NCI-H2081 (cell line): ENCODE measurements around the gene MON2.
"Not testable (repeated sequence)": the region's sequence is repeated elsewhere in the genome, so short reads cannot be mapped to it uniquely, and the experiment has no call there.

Experiments
- DNase-seq, 2 experiments: peaks; one replicate each; lab custom pipeline; 2025; lab: John Stamatoyannopoulos, UW

Gene MON2

DNA sequence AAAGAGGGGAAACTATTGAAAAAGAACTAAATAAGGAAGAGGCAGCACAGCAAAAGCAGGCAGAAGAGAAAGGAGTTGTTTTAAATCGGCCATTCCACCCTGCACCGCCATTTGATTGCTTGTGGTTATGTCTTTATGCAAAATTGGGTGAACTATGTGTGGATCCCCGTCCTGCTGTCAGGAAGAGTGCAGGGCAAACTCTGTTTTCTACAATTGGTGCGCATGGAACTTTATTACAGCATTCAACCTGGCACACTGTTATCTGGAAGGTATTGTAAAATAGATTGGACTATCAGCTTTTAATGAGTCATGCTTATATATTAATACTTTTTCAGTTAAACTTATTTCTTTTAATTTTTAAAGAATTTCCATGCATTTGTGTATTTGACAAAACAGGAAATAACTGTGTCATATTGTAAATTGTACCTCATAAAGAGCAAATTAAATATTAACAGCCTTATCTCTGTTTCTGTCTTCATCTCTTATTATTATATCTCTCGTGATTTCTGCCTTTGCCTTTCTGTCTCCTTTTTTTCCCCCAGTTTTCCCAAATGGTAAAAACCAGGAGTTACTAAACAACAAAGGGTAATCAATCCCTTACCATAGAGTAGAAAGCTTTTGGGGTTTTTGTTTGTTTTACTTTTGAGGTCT lies 86.4 kb downstream of the MON2 start:
- no peak for DNase-seq

DNA sequence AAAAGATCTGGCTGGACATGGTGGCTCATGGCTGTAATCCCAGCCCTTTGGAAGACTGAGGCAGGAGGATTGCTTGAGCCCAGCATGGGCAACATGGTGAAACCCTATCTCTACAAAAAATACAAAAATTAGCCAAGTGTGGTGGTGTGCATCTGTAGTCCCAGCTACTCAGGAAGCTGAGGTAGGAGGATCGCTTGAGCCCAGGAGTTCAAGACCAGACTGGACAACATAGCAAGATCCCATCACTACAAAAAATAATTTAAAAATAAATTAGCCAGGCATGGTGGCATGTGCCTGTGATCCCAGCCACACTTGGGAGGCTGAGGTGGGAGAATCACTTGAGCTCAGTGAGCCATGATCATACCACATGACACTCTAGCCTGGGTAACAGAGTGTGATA lies 92.7 kb downstream of the MON2 start:
- not testable (repeated sequence) for DNase-seq

DNA sequence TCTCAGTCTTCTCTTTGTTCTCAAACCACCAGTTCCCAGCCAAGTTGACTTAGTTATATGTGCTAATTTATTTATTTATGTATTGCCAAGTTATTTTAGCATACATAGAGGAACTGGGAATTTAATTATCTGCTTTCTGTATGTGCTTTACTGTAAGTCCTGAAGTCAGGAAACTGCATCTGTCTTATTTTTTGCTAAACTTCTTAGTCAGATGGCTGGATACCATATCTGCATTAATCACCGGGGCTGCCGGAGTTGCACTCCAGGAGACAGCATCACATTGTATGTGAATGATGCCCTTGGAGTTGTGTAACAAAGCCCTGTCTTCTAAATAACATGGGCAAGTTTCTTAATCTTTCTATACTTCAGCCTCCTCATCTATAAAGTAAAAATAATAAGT lies 96.2 kb downstream of the MON2 start:
- no peak for DNase-seq

DNA sequence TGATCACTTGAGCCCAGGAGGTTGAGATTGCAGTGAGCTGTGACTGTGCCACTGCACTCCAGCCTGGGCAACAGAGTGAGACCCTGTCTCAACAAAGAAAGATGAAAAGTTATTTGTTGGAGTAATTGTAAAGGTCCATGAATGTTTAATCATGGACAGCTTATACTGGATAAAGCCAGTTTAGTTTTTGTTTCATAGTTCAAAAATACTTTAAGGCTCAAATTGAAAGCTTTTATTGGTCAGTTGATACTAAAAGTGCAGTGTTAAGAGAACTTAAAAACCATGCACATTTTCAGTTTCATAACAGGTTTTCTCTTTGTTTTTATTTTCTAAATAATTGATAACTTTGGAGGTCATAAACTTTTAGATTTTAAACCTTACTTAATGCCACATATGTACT lies 108.4 kb downstream of the MON2 start:
- no peak for DNase-seq

DNA sequence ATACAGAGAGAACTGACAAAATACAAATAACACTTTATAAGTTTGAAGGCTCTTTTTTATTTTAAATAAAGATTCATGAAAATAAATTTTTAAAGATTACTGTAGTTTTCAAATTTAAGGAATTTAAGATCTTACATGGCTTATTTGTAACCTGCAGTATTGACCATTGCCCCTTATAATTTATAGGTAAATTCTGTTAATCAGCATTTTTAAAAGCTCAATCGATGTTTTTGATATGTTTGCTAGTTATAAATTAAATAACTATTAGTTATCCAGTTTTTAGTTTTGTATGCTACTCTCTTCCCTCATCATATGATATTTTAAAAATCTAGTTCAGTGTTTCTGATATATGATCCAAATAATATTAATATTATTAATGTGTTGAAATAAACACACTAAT lies 109.9 kb downstream of the MON2 start:
- DNase-seq, result no peak

DNA sequence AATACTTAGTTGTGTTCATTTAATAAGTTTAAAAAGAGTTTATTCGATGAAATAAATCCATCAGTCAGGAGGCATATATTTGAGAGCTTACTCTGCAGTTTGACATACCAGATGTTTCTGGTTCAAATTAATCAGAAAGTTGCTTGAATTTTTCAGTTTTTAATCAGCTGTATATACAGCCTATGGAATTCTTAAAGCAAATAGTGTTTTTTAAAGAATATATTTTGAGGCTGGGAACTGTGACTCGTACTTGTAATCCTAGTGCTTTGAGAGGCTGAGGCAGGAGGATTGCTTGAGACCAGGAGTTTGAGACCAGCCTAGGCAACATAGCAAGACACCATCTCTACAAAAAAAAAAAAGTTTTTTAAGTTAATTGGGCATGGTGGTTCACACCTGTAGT lies 112.1 kb downstream of the MON2 start:
- no peak for DNase-seq

DNA sequence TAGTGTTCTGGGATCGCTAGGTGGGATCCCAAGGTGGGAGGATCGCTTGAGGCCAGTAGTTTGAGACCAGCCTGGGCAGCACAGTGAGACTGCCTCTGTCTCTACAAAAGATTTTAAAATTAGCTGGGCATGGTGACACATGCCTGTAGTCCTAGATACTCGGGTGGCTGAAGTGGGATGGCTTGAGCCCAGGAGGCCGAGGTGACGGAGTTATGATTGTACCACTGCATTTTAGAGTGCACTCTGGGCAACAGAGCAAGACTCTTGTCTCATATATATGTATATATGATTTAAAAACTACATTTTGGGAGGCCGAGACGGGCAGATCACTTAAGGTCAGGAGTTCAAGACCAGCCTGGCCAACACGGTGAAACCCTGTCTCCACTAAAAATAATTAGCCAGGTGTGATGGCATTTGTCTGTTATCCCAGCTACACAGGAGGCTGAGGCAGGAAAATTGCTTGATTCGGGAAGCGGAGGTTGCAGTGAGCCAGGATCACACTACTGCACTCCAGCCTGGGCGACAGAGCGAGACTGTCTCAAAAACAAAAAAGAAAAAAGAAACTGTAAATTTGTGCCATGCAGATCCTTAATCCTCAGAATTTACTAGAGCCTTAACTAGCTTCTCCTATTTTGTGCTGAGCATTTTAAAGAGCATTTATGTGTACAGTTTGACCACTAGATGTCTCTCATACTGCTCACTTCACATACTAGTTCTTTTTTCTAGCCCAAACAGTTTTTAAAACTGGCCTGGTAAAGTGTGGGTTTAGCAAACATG lies 114.8 kb downstream of the MON2 start:
- DNase-seq, result peak; percentile 14 to 37

DNA sequence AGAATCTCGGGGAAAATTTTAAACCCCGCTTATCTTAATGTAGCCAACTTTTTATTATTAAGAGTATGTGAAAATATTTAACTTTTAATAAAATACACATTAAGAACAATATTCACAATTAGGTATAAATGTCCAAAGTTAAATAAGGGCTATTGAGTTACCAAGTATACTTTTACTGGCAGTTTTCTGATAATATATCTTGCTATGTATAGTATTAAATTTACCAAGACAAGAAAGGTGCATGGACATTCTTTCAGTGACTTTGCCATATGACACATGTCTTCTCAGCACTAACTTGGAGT lies 115.4 kb downstream of the MON2 start:
- no peak for DNase-seq

DNA sequence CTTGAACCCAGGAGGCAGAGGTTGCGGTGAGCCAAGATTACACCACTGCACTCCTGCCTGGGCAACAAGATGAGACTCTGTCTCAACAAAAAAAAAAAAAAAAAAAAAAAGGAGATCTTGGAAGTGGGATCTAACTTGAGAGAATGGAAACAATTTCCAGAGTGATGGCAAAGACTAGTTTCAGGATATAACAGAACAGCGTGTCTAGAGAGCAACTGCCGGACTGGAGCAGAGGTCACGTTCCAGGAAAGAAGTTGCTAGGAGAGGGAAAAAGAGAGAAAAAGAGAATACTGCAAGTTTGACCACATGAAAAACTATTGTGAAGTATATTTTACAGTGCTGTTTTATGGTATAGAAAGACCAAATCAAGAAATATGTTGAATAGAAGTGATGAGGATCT lies 118.0 kb downstream of the MON2 start:
- no peak for DNase-seq

DNA sequence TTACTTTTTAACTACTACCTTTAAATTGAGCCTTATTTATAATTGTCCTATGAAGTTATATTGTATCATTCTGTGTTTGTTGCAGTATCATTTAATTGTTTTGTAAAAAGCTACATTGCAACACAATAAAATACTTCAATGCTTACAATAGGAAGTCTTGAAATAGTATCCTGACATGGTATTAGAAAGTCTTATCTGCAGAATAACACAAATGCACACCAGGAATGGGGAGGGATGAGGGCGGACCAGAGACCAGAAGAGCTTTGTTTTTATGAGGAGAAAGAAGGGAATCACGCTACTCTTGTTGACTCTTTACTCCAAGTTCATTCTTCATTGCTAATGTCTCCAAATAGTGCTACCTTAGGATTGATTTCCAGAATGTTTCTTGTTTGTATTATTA lies 120.2 kb downstream of the MON2 start:
- DNase-seq, result no peak

DNA sequence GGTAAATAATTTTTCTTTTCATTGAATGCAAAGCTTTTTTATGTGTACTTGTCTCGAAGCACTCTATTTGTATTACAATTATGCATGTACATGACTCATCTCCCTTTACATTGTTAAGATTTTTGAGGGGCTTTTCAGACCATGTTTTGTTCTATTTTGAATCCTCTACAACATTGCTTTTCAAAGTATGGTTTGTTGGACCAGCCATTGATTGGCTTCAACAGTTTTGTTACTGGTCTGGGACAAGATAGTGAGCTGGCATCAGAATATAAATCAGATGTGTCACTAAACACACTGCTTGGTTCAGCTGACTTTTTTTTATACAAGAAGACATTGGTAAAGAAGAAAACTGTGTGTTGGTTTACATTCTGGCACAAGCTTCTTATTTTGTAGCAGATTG lies 122.3 kb downstream of the MON2 start:
- peak in 1 of 2 experiments; percentile 19 for DNase-seq

DNA sequence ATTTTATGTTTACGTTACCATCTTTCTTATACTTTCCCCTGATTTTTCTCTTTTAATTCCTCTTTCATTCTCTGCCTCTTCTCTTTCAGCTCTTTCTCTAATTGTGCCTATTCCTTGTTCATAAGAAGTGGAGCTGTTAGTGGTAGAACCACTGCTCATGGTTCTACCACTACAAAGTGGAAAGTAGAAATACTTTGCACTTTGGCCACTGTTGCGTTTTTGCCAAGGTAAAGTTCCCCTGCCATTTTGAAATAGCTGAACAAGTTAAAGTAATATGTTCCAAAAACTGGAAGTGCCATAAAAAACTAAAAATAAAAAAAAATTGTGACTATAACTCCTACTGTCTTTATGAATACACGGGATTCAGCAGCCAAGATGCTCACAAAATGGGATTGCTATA lies 130.6 kb downstream of the MON2 start:
- DNase-seq, result no peak

DNA sequence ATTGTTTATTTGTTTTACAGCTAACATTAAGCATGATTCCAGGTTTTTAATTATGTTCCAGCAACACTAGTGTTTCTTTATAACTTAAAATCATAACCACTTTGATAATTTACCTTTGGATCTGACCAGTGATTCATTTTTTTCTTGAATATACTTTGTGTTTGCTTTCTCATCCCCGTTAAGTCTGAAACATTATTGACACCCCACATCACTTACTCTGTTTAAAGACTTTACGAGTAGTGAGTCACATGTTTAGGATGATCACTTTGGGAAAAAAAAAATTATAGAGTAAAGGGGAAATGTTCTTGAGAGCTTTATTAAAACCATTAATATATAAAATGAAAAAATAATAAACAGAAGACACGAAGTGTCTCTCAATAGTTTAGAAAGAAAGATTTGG lies 132.2 kb downstream of the MON2 start:
- DNase-seq, result no peak

DNA sequence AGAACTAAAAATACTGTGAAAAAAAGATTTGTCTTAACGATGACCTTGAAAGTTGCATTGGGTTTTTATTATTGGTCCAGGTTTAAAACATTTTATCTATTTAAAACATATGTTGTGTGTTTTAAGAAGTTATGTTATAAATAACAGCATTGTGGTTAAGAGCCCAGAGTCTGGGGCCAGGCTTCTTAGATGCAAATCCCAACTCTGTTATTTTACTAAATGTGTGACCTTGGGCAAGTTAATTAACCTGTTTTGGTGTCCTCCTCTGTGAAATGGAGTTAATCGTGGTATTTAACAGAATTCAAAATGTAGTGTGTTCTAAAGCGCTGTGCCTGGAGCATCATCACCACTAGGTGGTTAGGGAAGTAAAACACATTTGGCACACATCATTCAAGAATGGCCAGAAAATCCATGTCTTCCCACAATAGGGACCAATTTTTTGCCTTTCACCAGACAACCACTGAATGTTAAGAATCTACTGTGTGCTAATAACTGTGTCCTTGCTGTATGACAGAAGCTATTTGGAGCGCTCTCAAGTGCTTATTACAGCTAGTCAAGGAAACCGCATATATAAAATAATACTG lies 133.3 kb downstream of the MON2 start:
- DNase-seq, result no peak

DNA sequence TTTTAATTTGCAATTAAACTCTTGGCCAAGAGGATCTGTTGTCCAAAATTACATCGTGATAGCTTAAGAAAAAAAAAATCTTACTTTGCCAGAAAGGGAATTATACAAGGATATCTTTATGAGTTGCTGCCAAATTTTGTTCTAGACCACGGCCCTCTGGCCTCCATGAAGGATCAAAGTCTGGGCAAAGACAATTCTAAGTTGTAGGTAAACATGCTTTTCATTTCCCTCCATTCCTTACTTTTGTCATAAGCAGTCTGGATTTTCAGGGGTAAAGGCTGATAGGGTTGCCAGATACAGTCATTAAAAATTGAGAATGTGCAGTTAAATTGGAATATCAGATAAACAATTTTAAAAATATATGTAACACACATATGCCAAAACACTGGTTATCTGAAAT lies 135.1 kb downstream of the MON2 start:
- no peak for DNase-seq

DNA sequence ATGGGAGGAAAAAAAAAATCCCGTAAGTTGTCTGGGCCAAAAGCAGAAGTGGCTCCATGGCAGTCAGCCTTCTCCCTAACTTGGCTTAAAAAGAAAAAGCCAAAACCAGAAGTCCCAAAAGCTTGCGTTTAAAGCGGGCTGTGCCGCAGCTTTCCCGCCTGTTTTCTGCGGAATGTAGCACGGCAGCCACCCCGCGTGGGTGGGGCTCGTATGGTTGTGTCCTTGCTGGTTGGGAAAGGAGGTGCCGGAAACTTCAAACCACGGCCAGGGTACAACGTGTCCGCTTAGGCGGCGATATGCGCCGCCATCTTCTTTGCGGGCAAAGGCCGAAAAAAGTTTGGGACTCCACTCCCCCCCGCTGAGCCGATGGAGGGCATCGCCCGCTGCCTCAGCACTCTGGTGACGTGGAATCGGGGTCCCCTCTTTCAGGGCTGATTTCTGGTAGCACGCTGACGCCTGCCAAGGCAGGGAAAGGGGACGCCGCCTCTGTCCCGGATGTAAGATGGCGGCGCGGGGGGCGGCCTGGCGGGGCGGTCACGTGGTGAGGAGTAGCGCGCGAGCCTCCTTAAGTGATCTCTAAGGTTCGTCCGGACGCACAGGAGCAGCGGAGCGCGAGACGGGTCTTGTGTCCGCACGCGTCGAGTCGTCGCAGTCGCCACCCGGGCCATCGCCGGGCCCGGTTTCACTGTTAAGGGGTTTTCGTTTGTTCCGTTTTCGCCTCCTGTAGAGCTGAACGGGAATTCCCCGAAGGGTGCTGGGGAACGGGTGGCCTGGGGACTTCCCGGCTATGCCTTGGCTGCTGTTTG lies 135.8 kb downstream of the MON2 start:
- DNase-seq, result peak; percentile 89 to 93

DNA sequence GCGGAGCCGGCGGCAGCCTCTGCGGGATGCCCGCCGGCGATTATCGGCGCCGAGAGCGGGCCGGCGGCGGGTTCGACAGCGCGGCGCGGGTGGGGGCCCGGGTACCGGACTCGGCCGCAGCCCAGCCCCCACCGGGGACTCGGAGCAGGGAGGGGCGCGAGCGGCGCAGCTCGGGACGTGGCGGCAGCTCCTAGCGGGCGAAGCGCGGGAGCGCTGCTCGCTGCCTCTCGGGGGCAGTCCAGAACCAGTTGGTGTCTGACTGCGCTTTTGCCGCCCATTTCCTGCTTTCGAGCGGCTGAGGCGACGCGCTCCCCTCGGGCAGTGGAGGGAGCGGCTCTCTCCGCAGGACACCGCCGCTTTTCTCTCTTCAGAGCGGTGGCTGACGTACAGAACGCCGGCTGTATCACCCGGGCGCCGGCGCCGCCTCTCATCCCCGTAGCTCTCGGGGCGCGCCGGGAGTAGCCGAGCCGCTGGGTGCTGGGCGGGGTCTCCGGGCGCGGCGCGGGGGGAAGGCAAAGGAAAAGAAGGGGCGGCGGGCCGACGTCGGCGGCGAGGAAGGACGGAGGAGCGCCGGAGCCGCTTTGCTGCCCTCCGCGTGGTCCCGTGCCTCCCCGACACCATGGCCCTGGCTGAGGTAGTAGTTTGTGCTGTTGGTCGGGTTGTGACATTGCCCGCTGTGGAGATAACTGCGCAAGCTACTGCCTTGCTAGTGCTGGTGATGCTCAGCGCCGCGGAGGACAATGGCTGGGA lies 136.6 kb downstream of the MON2 start:
- DNase-seq, result peak; percentile 79 to 91

DNA sequence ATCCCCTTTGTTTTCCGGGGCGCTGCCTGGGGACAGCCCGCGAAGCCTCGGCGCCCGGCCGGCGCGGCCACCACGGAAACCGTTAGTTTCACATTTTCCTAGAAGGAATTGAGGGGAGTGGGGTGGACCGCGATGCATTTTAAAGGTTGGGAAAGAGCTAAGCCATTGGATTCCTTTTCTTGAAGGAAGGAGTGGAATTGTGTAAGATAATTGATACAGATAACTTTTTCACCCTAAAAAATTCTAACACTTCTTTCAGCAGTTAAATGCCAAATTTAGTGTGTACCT lies 137.1 kb downstream of the MON2 start:
- no peak for DNase-seq

DNA sequence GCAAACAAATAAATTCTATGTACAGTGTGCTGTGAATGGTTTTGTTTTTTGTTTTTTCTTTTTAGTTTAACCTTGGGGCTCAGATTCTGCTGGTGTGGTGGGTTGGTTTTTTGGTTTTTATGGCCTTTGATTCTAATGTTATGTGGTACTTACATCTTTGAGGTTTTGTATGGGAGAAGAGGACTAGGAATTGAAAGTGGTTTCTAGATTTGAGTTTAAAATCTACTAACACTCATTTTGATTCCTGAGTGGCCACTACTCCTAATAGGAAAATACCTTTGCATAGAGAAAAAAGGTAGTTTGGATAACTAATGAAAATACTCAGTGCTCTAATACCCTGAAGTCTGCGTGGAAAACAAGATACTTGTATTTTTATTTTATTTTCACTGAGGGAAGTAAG lies 137.7 kb downstream of the MON2 start:
- DNase-seq, result no peak

DNA sequence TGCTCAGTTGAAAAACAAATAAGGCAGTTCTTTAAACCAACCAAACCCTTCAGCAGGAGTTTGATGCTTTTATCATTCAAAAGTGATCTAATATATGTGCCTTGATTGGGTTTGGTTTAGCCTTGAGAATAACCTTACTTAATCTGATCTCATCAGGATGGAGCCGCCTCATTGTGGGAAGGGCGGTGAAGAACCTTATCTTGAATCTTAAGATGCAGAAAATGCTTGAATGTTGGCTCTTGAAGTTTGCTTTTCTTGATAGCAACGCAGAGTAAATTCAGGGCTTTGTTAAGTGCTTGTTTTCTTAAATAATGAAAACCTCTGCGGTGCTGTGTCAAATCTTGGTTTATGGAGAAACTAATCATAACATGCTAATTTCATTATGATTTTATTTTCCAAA lies 138.2 kb downstream of the MON2 start:
- no peak for DNase-seq

DNA sequence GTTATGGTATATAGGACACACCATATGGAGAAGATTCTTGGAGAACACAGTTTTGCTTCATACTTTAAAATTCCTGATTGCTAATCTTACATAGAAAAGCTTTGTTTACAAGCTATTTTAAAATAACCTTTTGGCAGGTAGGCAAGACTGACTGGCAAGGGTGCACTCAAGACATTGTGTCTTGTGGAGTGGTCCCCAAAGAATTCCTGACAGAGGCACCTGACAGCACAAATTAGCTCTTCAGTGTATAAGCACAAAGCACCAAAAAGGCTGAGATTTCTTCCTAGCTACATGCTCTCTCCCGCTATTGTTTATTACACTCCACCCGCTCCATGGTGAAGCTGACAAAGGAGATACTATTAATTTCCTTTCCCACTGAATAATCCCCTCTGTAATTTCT lies 139.4 kb downstream of the MON2 start:
- DNase-seq, result no peak

DNA sequence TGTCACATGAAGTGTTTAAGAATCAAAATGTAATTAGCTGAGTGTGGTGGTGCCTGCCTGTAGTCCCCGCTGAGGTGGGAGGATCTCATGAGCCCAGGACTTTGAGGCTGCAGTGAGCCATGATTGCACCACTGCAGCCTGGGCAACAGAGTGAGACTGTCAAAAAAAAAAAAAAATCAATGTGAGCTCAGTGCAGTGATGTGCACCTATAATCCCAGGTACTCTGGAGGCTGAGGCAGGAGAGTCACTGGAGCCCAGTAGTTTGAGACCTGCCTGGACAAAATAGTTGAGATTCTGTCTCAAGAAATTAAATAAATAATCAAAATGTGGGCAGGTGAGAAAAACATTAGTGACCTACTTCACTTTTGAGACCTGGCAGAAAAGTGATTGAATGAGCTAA lies 140.0 kb downstream of the MON2 start:
- DNase-seq, result no peak
